Neutrophil (primary cell): ENCODE data around the gene SHB.

Source experiments
- H3K27ac ChIP-seq: fragments of 200-600 bp; sonication (generic); 2 replicates; pipeline ENCODE4 v1.5.1; 2016; ENCODE audit warnings: mild to moderate bottlenecking, moderate library complexity
- H3K27me3 ChIP-seq: fragments of 200-600 bp; sonication (generic); 2 replicates; pipeline ENCODE4 v1.6.0; 2016; ENCODE audit warnings: mild to moderate bottlenecking
- H3K36me3 ChIP-seq: fragments of 200-600 bp; sonication (generic); 2 replicates; pipeline ENCODE4 v1.5.1; 2017
- H3K4me1 ChIP-seq, 2 experiments: fragments of 200-600 bp in 1 of 2; sonication (generic) in 1 of 2; 1 replicate in 1 of 2; 2 replicates in 1 of 2; pipeline versions ENCODE4 v1.5.1 to v1.6.1; 2013 to 2016; ENCODE audit warnings: low read depth in 1 of 2, low read length in 1 of 2, mild to moderate bottlenecking in 1 of 2, moderate library complexity in 1 of 2; ENCODE audit not compliant: control insufficient read depth in 1 of 2, insufficient read depth in 1 of 2
- H3K4me3 ChIP-seq, 2 experiments: fragments of 200-600 bp in 1 of 2; sonication (generic) in 1 of 2; 1 replicate in 1 of 2; 2 replicates in 1 of 2; pipeline ENCODE4 v1.5.1; 2013 to 2016; ENCODE audit warnings: low read depth in 1 of 2, low read length in 1 of 2, mild to moderate bottlenecking in 1 of 2, moderate library complexity in 1 of 2
- H3K9me3 ChIP-seq: fragments of 200-600 bp; sonication (generic); 2 replicates; pipeline ENCODE4 v1.5.1; 2016
- TF ChIP-seq, protein P1 (sequence below): fragments of 200-600 bp; sonication (generic); IDR thresholded peaks from 2 replicates; pipeline ENCODE4 v1.5.1; 2016; ENCODE audit warnings: antibody characterized with exemption

Gene SHB

DNA sequence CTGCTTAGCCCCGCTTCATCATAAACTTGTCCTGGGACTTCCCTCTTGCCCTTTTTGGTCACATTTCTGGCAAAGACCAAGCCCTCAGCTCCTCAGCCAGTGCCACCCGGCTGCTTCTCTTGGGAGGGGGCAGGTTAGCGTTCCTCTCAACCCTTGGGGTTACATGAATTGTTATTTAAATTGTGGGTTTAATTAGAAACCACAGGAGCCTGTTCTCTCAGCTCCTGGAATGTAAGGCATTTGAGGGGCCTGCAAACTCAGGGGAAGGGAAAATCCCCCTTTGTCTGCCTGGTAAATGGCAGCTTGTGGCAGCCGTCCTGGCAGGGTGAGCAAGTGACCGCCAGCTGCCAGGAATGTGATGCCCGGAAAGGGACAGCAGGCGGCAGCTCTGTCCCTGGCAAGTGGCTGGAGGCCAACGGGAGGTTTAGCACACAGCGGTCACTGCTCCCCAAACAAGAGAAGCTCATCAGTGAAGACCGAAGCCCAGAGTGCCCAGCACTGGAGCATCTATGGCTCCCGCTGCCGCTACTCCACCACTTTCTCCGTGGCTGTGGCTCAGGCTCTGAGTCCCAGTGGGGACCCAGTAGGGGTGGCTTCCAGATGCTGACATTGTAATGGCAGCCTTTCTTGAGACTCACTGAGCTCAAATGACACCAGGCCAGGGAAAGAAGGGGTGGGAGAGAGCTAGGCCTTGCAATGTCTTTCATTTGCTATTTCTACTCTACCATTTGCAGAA, 51.7 kb downstream of the SHB start:
- peaks cover 5% of the 10 kb centered on the region for H3K27me3 ChIP-seq
- no peak overlapping the region for H3K27ac ChIP-seq
- TF ChIP-seq, protein P1, sequence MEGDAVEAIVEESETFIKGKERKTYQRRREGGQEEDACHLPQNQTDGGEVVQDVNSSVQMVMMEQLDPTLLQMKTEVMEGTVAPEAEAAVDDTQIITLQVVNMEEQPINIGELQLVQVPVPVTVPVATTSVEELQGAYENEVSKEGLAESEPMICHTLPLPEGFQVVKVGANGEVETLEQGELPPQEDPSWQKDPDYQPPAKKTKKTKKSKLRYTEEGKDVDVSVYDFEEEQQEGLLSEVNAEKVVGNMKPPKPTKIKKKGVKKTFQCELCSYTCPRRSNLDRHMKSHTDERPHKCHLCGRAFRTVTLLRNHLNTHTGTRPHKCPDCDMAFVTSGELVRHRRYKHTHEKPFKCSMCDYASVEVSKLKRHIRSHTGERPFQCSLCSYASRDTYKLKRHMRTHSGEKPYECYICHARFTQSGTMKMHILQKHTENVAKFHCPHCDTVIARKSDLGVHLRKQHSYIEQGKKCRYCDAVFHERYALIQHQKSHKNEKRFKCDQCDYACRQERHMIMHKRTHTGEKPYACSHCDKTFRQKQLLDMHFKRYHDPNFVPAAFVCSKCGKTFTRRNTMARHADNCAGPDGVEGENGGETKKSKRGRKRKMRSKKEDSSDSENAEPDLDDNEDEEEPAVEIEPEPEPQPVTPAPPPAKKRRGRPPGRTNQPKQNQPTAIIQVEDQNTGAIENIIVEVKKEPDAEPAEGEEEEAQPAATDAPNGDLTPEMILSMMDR = no peak
- H3K9me3 ChIP-seq = no peaks in the 10 kb centered on the region
- H3K36me3 ChIP-seq = no peaks in the 10 kb centered on the region
- H3K4me3 ChIP-seq = no peak overlapping the region
- peaks cover 11% of the 10 kb centered on the region in 2 experiments for H3K4me1 ChIP-seq

GRCh38 chr9:38016375-38017135, 52.5 kb downstream of the SHB start:
- H3K27me3 ChIP-seq = peaks cover 5% of the 10 kb centered on the region
- no peak overlapping the region for H3K27ac ChIP-seq
- H3K9me3 ChIP-seq = no peaks in the 10 kb centered on the region
- peaks cover 11% of the 10 kb centered on the region in 2 experiments for H3K4me1 ChIP-seq
- TF ChIP-seq, protein P1 = no peak
- H3K36me3 ChIP-seq = no peaks in the 10 kb centered on the region
- H3K4me3 ChIP-seq = no peak overlapping the region

DNA sequence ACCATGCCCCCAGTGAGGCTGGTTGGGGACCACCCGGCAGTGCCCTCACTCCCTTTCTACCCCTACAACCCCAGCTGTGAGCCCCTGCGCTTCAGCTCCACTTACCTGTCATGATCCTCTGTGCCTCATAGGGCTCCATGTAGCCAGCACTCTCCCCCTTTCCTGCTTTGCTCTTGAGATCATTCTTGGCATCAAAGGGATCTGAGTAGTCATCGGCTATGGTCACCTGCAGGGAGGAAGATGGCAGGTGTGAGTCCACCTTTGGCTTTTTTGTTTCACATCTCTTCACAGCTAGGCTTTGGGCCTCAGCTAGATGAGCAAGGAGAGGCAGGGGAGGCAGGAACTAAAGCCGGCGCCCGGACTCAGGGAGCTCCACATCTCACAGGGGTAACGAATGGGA, 53.1 kb downstream of the SHB start:
- Histone ChIP-seq H3K4me1 (peaks cover 9 to 10% of the 10 kb centered on the region in 2 experiments), H3K27me3 (peaks cover 5% of the 10 kb centered on the region), H3K27ac (no peak overlapping the region), H3K4me3 (no peak overlapping the region), H3K36me3 (no peaks in the 10 kb centered on the region), H3K9me3 (no peaks in the 10 kb centered on the region)
- TF ChIP-seq, protein P1 = no peak

DNA sequence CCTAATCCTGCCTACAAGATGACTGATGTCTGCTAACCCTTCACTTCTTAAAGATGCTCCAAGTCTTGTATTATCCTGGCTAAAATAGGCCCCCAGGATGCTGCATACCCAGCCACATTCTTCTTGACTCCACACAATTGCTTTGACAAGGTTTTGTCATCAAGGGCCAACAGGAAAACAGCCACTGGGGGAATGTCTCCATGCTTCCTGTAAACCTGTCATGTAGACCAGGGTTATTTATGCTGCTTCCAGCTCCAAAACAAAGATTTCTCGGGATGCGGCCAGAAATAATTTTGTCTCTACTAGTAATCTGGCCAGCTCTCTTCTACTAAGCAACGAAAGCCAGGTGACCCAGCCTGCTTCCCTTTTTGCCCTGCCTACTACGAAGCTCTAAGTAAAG, 53.8 kb downstream of the SHB start:
- peaks cover 5% of the 10 kb centered on the region for H3K27me3 ChIP-seq
- TF ChIP-seq, protein P1 = no peak
- H3K27ac ChIP-seq = no peak overlapping the region
- H3K36me3 ChIP-seq = no peaks in the 10 kb centered on the region
- no peaks in the 10 kb centered on the region for H3K9me3 ChIP-seq
- H3K4me3 ChIP-seq = no peak overlapping the region
- H3K4me1 ChIP-seq = peaks cover 3 to 4% of the 10 kb centered on the region in 2 experiments

DNA sequence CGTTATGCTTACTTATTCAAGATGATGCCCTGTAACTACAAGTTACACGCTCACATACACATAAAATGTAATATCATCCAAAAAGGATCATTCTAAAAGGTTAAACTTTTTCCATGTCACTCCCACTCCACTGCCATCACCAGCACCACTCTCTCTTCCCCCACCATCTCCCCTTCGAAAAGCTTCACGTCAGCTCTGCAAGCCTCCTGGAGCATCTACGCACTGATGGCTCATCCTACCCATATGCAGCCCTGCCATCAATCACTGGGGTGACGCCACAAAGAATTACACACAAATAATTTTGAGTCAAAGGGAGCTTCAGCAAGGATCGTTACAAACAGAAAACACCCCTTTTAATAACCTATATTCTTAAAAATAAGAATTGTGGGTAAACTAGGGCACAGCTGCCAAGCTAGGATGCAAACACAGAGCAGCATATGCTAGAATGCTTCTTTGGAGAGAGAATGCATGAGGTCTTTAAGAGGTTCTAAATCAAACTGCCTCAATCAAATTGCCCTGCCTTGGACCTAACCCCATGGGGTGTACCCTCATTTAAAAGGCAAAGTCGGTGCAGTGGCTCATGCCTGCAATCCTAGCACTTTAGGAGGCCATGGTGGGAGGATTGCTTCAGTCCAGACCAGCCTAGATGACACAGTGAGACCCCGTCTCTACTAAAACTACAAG, 56.1 kb downstream of the SHB start:
- Histone ChIP-seq H3K4me3 (no peak overlapping the region), H3K27me3 (no peaks in the 10 kb centered on the region), H3K36me3 (no peaks in the 10 kb centered on the region), H3K9me3 (no peaks in the 10 kb centered on the region), H3K27ac (no peak overlapping the region), H3K4me1 (peaks cover 8 to 9% of the 10 kb centered on the region in 2 experiments)
- TF ChIP-seq, protein P1 = no peak
